Calu3 (cell line): ENCODE results near the gene ULK4. TPM values are rescaled to one million over a fixed set of nuclear protein-coding genes. Genes with fewer than 3 reads are reported as not detected.
A peak's percentile ranks its signal among the peaks of the same experiment; 100 is the strongest.
"Not testable (repeated sequence)": the region's sequence is repeated elsewhere in the genome, so short reads cannot be mapped to it uniquely, and the experiment has no call there.

Experiments
- BruUV-seq: library from RNA; stranded (reverse); fragments of 400-500 nt; replicated peaks from 2 replicates; lab custom pipeline; 2021; lab: Mats Ljungman, UMichigan
- CTCF ChIA-PET: fragments of 300-600 bp; sonication (Branson Sonifier 250); formaldehyde crosslinking; loops from one replicate; lab custom pipeline; 2022; ENCODE audit warnings: antibody characterized with exemption; lab: Charles Lee
- DNase-seq: peaks from one replicate; pipeline ENCODE4 v3.0.0; 2022
- H3K27ac Mint-ChIP-seq: one replicate; pipeline ENCODE4 v1.8.0; 2022; ENCODE audit warnings: mixed read lengths; ENCODE audit not compliant: unreplicated experiment
- H3K27me3 Mint-ChIP-seq: one replicate; pipeline ENCODE4 v1.8.0; 2022; ENCODE audit warnings: mixed read lengths; ENCODE audit not compliant: unreplicated experiment
- H3K36me3 Mint-ChIP-seq: one replicate; pipeline ENCODE4 v1.8.0; 2022; ENCODE audit warnings: mild to moderate bottlenecking, moderate library complexity, mixed read lengths; ENCODE audit not compliant: insufficient read depth, unreplicated experiment
- H3K4me1 Mint-ChIP-seq: one replicate; pipeline ENCODE4 v1.8.0; 2022; ENCODE audit warnings: mild to moderate bottlenecking, low read depth, mixed read lengths; ENCODE audit not compliant: unreplicated experiment
- H3K4me3 Mint-ChIP-seq: one replicate; pipeline ENCODE4 v1.8.0; 2022; ENCODE audit warnings: mild to moderate bottlenecking, low read depth, moderate library complexity, mixed read lengths; ENCODE audit not compliant: unreplicated experiment
- H3K9me3 Mint-ChIP-seq: one replicate; pipeline ENCODE4 v1.8.0; 2022; ENCODE audit warnings: low read depth, mixed read lengths; ENCODE audit not compliant: unreplicated experiment
- CTCF ChIP-seq: fragments of 200-600 bp; IDR thresholded peaks from one replicate; pipeline ENCODE4 v1.8.0; 2022; ENCODE audit warnings: antibody characterized with exemption; ENCODE audit not compliant: unreplicated experiment
- intact Hi-C: fragments of 100-400 bp; cut with micrococcal nuclease; formaldehyde crosslinking; loops from one replicate; pipeline ENCODE4 v1.10.0; 2022; ENCODE audit not compliant: unreplicated experiment
- total RNA-seq: library from RNA; stranded (reverse); gene quantifications from 2 replicates; pipeline ENCODE4 v1.2.3, GENCODE V29; 2022

Gene ULK4
- total RNA-seq, 1 experiment from 2014 or later: 8.7 TPM

- H3K4me3 Mint-ChIP-seq: no peak overlapping the region
- intact Hi-C loops: loop anchor here (5.0 kb wide), 1 partner anchor 1556 kb away; no protein-coding TSS in a partner anchor
- H3K9me3 Mint-ChIP-seq: no peaks in the 10 kb centered on the region
- no TSS peak for BruUV-seq
- no peaks in the 10 kb centered on the region for H3K36me3 Mint-ChIP-seq
- CTCF ChIA-PET: interaction anchor here (0.6 kb wide), 1 partner anchor 519 kb away, joined by 13 read pairs; no protein-coding TSS in a partner anchor
- H3K4me1 Mint-ChIP-seq: peaks cover 1% of the 10 kb centered on the region
- DNase-seq: no peak
- H3K27me3 Mint-ChIP-seq: no peaks in the 10 kb centered on the region
- no peak for TF ChIP-seq CTCF
- H3K27ac Mint-ChIP-seq: no peak overlapping the region
Measured at GRCh38 chr3:41882956-41883355, 78.9 kb downstream of the ULK4 start.

- H3K27ac Mint-ChIP-seq: no peak overlapping the region
- no peaks in the 10 kb centered on the region for H3K36me3 Mint-ChIP-seq
- intact Hi-C loops: loop anchor here (1.0 to 5.0 kb wide), 2 partner anchors 1301 to 1554 kb away; no protein-coding TSS in a partner anchor
- no peaks in the 10 kb centered on the region for H3K4me1 Mint-ChIP-seq
- BruUV-seq: no TSS peak
- no peaks in the 10 kb centered on the region for H3K27me3 Mint-ChIP-seq
- DNase-seq: peak; percentile 12
- H3K9me3 Mint-ChIP-seq: no peaks in the 10 kb centered on the region
- CTCF ChIA-PET: no interaction called here
- peak; percentile 30 for TF ChIP-seq CTCF
- H3K4me3 Mint-ChIP-seq: no peak overlapping the region
Measured at GRCh38 chr3:41881233-41881821, 80.6 kb downstream of the ULK4 start.

DNA sequence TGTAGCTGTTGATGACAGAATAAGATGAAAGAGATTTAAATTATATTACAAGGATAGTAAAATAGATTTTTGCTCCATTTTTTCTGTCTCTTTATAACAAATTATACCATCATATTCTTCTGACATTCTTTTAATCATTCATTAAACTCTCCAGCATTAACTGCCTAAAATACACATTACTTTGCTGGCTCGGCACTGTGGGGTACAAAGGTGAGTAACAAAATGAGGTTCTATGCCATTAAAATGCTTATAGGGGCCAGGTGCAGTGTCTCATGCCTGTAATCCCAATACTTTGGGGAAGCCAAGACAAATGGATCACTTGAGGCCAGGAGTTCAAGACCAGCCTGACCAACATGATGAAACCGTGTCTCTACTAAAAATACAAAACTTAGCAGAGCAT lies 81.5 kb downstream of the ULK4 start:
- no TSS peak for BruUV-seq
- no peak for TF ChIP-seq CTCF
- Mint-ChIP-seq H3K27ac (no peak overlapping the region), H3K4me3 (no peak overlapping the region), H3K4me1 (no peaks in the 10 kb centered on the region), H3K27me3 (no peaks in the 10 kb centered on the region), H3K36me3 (no peaks in the 10 kb centered on the region), H3K9me3 (no peaks in the 10 kb centered on the region)
- no peak for DNase-seq
- CTCF ChIA-PET: no interaction called here
- intact Hi-C loops: loop anchor here (5.0 kb wide), 1 partner anchor 1553 kb away; no protein-coding TSS in a partner anchor

DNA sequence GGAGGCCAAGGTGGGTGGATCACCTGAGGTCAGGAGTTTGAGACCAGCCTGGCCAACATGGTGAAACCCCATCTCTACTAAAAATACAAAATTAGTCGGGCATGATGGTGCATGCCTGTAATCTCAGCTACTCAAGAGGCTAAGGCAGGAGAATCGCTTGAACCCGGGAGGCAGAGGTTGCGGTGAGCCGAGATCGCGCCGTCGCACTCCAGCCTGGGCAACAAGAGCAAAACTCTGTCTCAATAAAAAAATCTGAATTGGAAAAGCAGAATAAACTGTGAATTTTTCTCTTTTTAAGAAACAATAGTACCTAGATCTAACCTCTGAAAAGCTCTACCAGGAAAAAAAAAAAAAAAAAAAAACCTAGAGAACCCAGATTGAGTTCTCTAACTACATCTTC lies 84.2 kb downstream of the ULK4 start:
- H3K9me3 Mint-ChIP-seq, DNase-seq, H3K36me3 Mint-ChIP-seq, BruUV-seq, H3K4me1 Mint-ChIP-seq, H3K27ac Mint-ChIP-seq, H3K27me3 Mint-ChIP-seq, H3K4me3 Mint-ChIP-seq: not testable (repeated sequence)
- intact Hi-C loops: loop anchor here (10.0 kb wide), 1 partner anchor 1153 kb away; no protein-coding TSS in a partner anchor
- CTCF ChIA-PET: interaction anchor here (0.6 kb wide), 1 partner anchor 1184 kb away, joined by 3 read pairs; no protein-coding TSS in a partner anchor

DNA sequence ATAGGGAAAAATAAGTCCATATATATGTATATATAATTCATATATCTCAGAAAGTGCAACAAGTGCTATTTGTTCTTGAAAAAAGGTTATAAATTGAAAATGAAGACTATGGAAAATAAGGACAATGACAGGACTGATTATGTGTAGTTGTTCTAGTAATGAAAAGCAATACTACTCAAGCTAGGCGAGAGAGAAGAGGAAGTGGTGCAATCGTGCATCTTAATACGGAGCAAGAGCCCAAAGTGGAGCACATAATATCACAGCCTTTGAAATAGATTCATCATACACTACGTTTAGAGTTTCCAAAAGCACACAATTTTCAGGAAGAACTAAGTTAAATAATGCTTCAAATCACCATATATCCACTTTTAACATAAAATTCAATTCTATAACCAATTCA lies 87.9 kb downstream of the ULK4 start:
- CTCF ChIA-PET: no interaction called here
- no peak for DNase-seq
- no TSS peak for BruUV-seq
- TF ChIP-seq CTCF: no peak
- H3K4me1 Mint-ChIP-seq: no peaks in the 10 kb centered on the region
- H3K27me3 Mint-ChIP-seq: no peaks in the 10 kb centered on the region
- intact Hi-C loops: loop anchor here (10.0 kb wide), 1 partner anchor 1149 kb away; no protein-coding TSS in a partner anchor
- H3K36me3 Mint-ChIP-seq: no peaks in the 10 kb centered on the region
- no peaks in the 10 kb centered on the region for H3K9me3 Mint-ChIP-seq
- H3K27ac Mint-ChIP-seq: no peak overlapping the region
- no peak overlapping the region for H3K4me3 Mint-ChIP-seq
